Right lobe of liver (tissue), 4 donors: ENCODE data around the gene WSCD2.

Experiments
- CTCF ChIP-seq, 4 donors: fragments of 200-600 bp in 3 of 4; fragments of 450-650 bp in 1 of 4; IDR thresholded peaks; one replicate each; pipeline versions ENCODE4 v1.5.1 to v1.8.0; 2016 to 2022; ENCODE audit warnings: antibody characterized with exemption in 4 of 4, mild to moderate bottlenecking in 2 of 4
- POLR2A ChIP-seq: fragments of 450-650 bp; IDR thresholded peaks from one replicate; pipeline ENCODE4 v1.6.1; 2017; ENCODE audit warnings: antibody characterized with exemption, mild to moderate bottlenecking
- donor health status: DM: no; HTN: no; CAD: no.
- donor health status: DM: no; HTN: no; CAD: no.
- donor health status: DM: no; HTN: yes; CAD: no.

- TF ChIP-seq CTCF (IDR thresholded peaks at IDR 0.05) (no peak), POLR2A (no peak)
Measured at GRCh38 chr12:108150436-108150835, 21.3 kb downstream of the WSCD2 start.
